ENCODE data around the gene BPGM. TPM values are rescaled to one million over a fixed set of nuclear protein-coding genes. Genes with fewer than 3 reads are reported as not detected.

Gene BPGM
- 17.5 and 19.6 TPM in 2 replicates for total RNA-seq (2014; rRNA removed; shearing (Covaris generic))

- DNase-seq (ENCODE audit: low spot score) = peak; percentile 99
These were observed at the start of gene BPGM for GRCh38 chr7:134646425-134647305. BPGM (plus strand) TSS chr7:134646853; CDS start chr7:134661508, 14,655 bp downstream.

GRCh38 chr7:134599371-134599770 lies 47.3 kb upstream of the BPGM start:
- no peak for DNase-seq (ENCODE audit: low spot score)

GRCh38 chr7:134601459-134601858 lies 45.2 kb upstream of the BPGM start:
- DNase-seq (ENCODE audit: low spot score) = no peak

- no peak for DNase-seq (ENCODE audit: low spot score)
These were observed 43.7 kb upstream of the BPGM start for GRCh38 chr7:134602881-134603451.

GRCh38 chr7:134605978-134606923 lies 40.4 kb upstream of the BPGM start:
- peak; percentile 51 for DNase-seq (ENCODE audit: low spot score)

GRCh38 chr7:134611611-134612151 lies 35.0 kb upstream of the BPGM start:
- DNase-seq (ENCODE audit: low spot score) = no peak

- no peak for DNase-seq (ENCODE audit: low spot score)
These were observed 34.5 kb upstream of the BPGM start for GRCh38 chr7:134612197-134612596.

GRCh38 chr7:134613623-134614347 lies 32.9 kb upstream of the BPGM start:
- DNase-seq (ENCODE audit: low spot score) = peak; percentile 92

- DNase-seq (ENCODE audit: low spot score) = no peak
These were observed 30.0 kb upstream of the BPGM start for GRCh38 chr7:134616611-134617010.

- DNase-seq (ENCODE audit: low spot score) = peak; percentile 18
These were observed 27.7 kb upstream of the BPGM start for GRCh38 chr7:134618756-134619530.

GRCh38 chr7:134619627-134620331 lies 26.9 kb upstream of the BPGM start:
- peak; percentile 47 for DNase-seq (ENCODE audit: low spot score)

GRCh38 chr7:134622303-134622995 lies 24.2 kb upstream of the BPGM start:
- DNase-seq (ENCODE audit: low spot score) = no peak

GRCh38 chr7:134623193-134623592 lies 23.5 kb upstream of the BPGM start:
- no peak for DNase-seq (ENCODE audit: low spot score)

GRCh38 chr7:134625550-134625949 lies 21.1 kb upstream of the BPGM start:
- DNase-seq (ENCODE audit: low spot score) = no peak

- DNase-seq (ENCODE audit: low spot score) = no peak
These were observed 19.4 kb upstream of the BPGM start for GRCh38 chr7:134627109-134627774.

GRCh38 chr7:134627775-134628153 lies 18.9 kb upstream of the BPGM start:
- no peak for DNase-seq (ENCODE audit: low spot score)

GRCh38 chr7:134629445-134629844 lies 17.2 kb upstream of the BPGM start:
- DNase-seq (ENCODE audit: low spot score) = no peak

- DNase-seq (ENCODE audit: low spot score) = no peak
These were observed 16.4 kb upstream of the BPGM start for GRCh38 chr7:134630237-134630636.

Data from A172 (cell line).